Activated CD8-positive, alpha-beta memory T cell treated with anti-CD3 and anti-CD28 coated beads, Interleukin-2, amount 50 U/mL, for 4 hours (primary cell): Measurements from ENCODE around the gene ENOX1.

Experiments used
- DNase-seq: peaks from one replicate; pipeline ENCODE4 v3.0.0-alpha.2; 2020

Gene ENOX1

DNA sequence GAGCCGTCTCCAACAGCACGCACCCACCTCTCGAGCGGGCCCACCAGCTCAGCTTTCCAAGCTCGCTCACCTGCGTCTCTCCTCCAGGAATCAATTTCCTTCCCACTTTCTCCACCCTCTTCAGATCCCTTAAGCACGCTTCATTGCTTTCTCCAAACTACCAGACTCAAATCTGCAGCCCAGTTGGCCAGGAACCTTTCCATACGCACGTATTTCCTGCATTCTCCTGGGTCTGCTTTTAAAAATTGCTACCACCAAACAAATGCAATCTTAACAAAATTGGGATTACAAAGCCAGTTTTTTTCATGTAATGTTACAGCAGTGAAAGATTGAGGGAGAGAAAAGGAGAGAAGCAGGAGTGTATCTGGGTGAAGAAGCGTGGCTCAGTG, 1.5 kb downstream of the ENOX1 start:
- DNase-seq, result no peak

DNA sequence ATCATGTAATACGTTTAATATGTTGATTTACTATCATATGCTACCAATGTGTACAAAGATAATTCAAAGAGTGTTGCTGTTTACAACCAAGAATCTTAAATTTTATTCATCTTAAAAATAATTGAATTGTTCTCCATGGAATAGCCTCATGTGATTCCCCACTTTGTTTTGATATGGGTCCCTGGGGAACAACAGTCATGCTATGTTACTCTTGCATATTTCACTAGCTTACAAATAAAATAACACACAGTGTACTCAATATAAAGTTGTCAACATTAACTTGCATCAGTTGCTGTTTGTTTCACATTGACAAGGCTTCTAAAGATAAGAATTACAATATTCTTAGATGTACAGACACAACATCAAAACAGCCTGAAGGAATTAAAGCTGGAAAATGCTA, 2.3 kb downstream of the ENOX1 start:
- no peak for DNase-seq

GRCh38 chr13:43783820-43784219, 3.0 kb downstream of the ENOX1 start:
- DNase-seq, result no peak

- no peak for DNase-seq
These were observed 4.1 kb downstream of the ENOX1 start for GRCh38 chr13:43782686-43783085.

DNA sequence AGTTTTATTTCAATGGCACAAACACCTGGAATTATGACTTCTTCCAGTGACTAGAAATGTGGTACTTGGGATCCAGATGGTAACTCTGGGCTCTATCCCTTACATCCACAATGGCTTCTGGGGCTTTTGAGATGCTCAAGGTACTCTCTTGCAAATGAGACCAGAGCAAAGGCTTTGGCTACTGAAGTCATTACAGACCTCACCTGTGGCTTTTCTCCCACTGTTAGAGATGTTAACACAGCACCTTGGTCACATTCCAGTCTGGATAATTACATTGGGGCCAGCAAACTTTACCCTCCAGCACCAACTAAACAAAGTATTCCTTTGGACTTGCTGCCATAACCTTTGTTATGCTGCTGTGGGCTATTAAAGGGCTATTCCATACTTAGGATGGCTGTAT, 6.1 kb downstream of the ENOX1 start:
- DNase-seq, result no peak

DNA sequence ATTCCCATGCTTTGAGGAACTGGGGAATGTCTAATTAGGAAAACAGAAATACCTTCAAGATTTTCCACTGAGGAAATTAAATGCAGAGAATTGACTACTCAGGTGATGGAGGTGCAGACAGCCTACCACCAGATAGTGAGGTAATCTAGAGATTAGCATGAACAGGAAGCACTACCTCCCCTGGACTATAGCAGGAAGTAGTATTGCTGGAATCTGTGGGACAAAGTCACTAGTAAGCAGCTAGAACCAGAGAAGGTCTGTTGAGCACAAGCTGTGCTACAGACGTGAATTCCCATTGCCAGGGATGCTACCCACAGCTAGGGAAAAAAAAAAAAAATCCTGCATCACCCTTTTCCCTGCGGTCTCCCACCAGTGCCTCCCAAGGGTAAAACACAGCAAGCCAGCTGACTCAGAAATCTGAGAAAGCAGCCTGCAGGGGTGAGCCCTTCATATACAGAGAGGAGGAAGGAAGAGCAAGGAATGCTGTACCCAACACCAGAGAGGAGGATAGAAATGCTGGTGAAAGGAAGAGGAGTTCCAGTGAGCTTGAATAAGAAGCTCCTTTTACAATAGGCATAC, 10.2 kb downstream of the ENOX1 start:
- DNase-seq, result no peak

DNA sequence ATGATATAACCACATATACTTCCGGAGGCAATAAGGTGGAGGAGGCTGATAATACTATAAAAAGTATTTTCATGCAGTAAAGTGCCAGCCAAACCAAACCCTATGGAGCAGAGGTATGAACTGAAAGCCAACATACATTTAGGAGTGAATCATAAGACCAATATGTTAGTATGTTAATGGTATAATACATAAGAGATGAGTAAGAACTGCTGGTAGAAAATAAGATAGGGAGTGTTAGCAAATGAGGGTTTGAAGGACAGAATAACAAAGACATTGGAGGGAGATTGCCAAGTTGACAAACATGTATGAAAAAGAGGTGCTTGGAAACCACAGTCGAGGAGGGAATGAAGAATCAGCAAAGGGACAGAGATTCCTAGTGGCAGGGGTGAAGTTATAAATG, 10.8 kb downstream of the ENOX1 start:
- no peak for DNase-seq

DNA sequence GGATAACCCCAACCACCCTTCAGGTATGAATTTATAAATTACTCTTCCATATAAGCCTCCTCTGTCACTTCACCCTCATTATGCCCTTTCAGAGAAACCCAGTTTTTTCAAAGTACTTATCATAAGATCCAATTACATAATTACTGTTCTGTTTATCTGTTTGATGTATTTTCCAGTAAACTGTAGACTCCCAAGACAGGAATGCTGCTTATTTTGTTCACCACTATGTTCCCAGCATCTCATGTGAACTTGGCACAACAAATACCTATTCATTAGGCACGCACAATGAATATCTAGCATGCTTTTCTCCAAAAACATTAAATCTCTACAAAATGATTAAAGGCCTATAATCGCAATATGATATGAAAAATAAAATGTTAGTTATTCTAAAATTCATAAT, 13.2 kb downstream of the ENOX1 start:
- DNase-seq, result no peak

GRCh38 chr13:43770871-43771270, 15.9 kb downstream of the ENOX1 start:
- DNase-seq, result no peak

DNA sequence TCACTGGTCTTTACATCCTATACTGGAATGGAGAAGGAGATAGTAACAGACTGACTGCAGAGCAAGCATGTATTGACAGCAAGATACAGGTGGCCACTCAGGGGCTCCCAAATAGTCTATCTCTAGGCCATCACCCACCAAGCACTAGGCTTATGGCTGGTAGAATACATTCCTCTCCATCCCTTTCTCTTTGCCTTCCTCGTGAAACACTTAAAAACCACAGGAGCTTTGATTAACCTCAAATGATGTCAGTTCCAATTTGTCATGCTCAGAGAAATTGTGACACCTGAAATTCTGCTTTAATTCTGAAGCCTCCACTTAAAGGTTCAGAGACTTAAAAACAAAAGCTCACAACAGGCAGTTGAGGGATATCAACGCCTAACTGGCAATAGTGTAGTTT, 17.2 kb downstream of the ENOX1 start:
- no peak for DNase-seq

- DNase-seq, result no peak
These were observed 19.3 kb downstream of the ENOX1 start for GRCh38 chr13:43767341-43767931.

- DNase-seq, result no peak
These were observed 20.0 kb downstream of the ENOX1 start for GRCh38 chr13:43766725-43767124.

DNA sequence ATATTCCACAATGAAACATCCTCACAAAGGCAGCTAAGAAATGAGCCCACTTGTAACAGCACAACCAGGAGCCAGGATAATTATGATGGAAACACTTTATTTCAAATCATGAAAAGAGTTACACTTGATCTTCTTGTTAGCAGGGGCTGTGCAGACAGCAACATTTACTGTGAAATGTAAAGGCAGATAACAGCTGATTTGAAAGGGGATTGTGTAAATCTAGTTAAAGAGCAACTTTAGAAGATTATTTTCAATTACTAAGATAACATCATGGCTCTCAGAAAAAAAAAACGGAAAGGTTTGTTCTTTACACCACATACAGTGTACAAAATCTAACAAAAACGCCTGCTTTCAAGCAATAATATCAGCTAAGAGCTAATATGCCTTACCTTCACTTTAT, 22.4 kb downstream of the ENOX1 start:
- DNase-seq, result no peak

GRCh38 chr13:43763143-43763759, 23.5 kb downstream of the ENOX1 start:
- no peak for DNase-seq

- DNase-seq, result no peak
These were observed 25.0 kb downstream of the ENOX1 start for GRCh38 chr13:43761616-43762315.

DNA sequence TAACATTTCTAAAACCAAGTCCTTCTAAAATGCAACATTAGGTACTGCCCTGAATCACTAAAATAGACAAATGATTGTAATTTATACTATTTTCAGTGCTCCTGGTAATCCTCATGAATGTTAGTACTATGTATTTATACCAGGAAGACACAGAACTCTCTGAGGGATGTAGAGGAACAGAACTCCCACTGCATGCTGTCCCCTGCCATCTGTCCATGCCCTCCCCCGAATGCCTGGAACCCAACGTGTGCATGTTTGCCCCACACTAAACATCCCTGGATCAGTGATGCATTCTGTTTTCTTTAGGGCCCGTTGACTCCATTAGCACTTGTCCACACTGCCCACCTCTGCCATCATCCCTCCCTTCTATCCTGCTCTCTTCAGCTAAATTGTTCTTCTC, 26.5 kb downstream of the ENOX1 start:
- no peak for DNase-seq

DNA sequence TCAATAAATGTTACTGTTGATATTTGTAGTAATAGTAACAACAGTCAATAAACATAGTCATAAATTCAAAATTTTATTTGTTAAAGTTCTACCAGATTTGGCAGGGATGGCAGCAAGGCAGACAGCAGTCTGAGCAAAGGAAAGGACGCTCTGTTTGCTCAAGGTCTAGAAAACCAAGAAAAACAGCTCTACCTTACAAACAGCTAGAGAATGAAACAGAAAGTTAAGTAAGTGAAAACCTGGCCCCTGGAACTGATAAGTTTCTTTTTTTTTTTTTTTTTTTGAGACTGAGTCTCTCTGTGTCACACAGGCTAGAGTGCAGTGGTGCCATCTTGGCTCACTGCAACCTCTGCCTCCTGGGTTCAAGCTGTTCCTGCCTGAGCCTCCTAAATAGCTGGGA, 27.9 kb downstream of the ENOX1 start:
- no peak for DNase-seq

DNA sequence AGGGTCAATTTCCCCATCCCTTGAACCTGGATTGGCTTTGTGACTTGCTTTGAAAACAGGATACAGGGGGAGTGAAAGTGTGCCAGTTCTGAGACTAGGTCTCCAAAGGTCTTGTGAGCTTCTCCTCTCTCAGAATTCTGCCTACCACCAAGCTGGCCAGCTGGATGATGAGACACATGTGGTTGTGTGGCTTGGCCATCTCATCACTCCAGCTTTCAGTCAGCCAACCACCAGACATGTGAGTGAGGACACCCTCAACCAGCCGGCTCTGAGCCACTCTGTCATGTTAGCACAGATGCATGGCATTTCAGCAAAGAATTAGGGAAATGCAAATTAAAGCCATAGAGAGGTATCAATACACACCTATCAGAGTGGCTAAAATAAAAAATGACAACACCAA, 29.5 kb downstream of the ENOX1 start:
- DNase-seq, result no peak

DNA sequence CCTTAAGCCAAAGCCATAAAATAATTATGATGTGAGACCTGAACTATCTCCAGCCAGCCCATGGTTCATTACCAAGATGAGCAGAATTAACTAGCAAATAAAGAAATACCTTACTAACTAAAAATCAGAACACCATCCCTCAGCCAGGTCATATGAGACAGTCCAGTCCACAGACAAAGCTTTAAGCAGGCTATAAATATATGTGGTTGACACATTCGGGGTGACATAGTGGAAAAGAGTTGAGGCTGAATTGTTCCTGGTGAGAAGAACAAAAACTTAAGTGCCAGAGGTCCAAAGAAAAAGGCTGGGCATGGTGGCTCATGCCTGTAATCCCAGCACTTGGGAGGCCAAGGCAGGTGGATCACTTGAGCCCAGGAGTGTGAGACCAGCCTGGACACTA, 30.9 kb downstream of the ENOX1 start:
- no peak for DNase-seq

GRCh38 chr13:43751624-43752023, 35.1 kb downstream of the ENOX1 start:
- no peak for DNase-seq

- no peak for DNase-seq
These were observed 37.3 kb downstream of the ENOX1 start for GRCh38 chr13:43749503-43749902.

GRCh38 chr13:43744261-43745031, 42.3 kb downstream of the ENOX1 start:
- no peak for DNase-seq

DNA sequence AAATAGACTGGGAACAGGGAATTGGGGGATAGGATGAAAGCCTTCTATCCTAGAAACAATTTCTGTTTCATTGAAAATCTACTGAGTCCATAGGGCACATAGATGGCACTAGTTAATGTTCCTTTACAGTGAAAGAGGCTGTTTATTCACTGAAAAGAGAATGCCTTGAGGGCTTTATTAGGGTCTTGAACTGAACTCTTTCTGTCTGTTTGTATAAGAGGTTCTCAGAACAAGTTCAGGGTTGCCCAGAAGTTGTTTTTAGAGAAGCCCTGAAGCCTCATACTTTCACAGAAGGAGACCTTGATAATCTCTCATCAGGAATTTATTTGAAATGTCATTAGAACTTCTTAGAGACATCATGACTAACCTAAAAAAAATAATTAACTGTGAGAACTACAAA, 43.9 kb downstream of the ENOX1 start:
- no peak for DNase-seq
